ENCODE data around the gene PLEKHD1.

PLEKHD1 gene

DNA sequence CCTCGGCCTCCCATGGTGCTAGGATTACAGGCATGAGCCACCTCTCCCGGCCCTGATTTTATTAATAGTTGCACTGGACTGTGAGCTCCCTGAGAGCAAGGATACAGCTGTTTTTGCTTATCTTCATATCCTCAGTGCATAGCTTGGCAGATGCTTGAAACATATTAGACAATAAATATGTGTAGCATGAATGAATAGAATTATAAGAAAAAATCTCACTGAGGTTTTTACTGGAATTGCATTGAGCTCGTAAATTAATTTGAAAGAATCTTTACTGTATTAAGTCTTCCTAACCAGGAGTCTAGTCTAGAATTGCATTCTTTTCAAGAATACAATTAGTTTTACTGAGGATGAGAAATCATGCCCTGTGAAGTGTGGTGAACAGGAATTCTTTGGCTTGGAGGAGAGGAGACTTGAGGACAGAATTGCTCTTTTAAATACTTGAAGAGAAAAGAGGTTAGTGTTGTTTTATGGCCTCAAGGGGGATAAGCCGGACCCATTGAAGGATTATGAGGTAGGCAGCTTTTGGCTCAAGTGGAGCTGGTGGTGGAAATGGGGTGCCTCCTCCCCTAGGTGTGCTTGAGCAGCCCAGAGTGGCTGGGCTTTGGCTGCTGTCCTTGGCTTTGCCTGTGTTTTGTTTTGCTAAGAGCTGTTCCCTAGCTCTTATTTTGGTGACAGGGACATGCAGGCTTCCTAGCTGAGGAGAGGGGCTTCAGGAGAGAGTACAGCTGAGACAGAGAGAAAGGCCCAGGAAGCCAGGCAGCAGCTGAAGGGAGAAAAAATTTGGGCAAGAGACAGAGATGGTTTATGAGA, 34.0 kb downstream of the PLEKHD1 start:
- no peak for DNase-seq (ENCODE audit: low read depth)

- DNase-seq (ENCODE audit: low read depth), result no peak
Measured at GRCh38 chr14:69519204-69520100, 34.9 kb downstream of the PLEKHD1 start.

- no peak for DNase-seq (ENCODE audit: low read depth)
Measured at GRCh38 chr14:69522026-69522425, 37.5 kb downstream of the PLEKHD1 start.

DNA sequence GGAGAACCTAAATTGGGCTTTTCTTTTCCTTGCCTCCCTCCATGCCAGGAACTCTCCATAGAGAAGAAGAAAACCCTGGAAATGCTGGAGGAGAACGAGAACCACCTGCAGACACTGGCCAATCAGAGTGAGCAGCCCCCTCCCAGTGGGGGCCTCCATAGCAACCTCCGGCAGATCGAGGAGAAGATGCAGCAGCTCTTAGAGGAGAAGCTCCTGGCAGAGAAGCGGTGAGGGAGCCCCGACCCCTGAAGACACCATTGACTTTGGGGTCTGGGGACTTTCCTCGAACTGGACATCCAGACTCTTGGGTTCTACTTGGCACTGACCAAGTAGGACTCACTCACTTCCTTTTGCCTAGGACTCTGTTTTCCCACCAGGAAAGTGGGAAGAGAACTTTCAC, 41.4 kb downstream of the PLEKHD1 start:
- no peak for DNase-seq (ENCODE audit: low read depth)

GRCh38 chr14:69527635-69528034, 43.1 kb downstream of the PLEKHD1 start:
- no peak for DNase-seq (ENCODE audit: low read depth)

DNA sequence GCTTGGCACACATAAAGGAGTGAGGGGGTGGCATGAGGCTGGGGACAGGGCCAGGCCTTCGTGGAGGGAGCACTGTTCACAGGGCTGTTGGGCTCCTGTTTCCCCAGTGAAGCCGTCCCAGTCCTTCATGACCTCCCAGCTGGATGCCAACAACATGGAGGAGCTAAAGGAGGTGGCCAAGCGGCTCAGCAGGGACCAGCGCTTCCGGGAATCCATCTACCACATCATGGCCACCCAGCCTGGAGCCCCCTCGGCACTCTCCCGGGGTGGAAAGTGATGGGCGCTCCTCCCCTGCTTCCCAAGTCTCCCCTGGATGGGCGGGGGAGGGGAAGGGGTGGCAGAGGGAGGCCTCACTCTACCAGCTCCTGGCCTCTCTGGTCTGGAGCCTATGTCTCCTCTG, 43.6 kb downstream of the PLEKHD1 start:
- DNase-seq (ENCODE audit: low read depth), result no peak

GRCh38 chr14:69528930-69529329, 44.4 kb downstream of the PLEKHD1 start:
- DNase-seq (ENCODE audit: low read depth), result no peak

DNA sequence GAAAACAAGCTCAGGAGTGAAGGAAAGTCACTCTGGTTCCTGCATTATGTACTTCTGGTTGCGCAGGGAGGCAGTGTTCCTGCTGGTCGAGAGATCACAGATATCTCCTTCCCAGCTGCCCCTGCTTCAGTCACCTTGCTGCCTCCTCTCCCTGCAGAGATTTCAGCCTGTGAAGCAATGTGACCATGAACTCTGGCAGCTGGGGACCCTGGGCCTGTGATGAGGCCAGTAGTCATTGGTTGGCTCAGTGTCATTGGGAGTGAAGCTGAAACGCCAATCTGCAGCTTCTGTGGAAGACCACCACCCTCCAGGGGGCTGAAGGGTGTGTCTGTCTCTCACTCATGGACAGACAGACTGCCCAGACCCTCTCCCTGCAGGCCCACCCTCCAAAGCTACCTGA, 45.0 kb downstream of the PLEKHD1 start:
- DNase-seq (ENCODE audit: low read depth), result no peak

- no peak for DNase-seq (ENCODE audit: low read depth)
Measured at GRCh38 chr14:69530095-69530494, 45.6 kb downstream of the PLEKHD1 start.

DNA sequence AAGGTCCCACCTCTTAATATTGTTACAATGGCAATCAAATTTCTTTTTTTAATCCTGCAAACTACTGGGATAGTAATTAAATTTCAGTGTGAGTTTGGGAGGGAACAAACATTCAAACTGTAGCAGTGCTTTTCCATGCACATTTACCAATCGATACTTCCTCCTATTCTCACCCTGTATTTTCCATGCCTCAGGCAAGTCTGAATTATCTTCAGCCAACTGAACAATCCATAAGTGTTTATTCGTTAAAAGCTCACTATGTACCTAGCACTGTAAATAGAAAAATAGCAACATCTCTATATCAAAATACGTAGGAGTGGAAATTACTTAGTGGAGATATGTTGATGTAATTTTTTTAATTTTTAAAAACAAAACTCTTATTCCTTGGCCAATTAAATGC, 46.6 kb downstream of the PLEKHD1 start:
- no peak for DNase-seq (ENCODE audit: low read depth)

DNA sequence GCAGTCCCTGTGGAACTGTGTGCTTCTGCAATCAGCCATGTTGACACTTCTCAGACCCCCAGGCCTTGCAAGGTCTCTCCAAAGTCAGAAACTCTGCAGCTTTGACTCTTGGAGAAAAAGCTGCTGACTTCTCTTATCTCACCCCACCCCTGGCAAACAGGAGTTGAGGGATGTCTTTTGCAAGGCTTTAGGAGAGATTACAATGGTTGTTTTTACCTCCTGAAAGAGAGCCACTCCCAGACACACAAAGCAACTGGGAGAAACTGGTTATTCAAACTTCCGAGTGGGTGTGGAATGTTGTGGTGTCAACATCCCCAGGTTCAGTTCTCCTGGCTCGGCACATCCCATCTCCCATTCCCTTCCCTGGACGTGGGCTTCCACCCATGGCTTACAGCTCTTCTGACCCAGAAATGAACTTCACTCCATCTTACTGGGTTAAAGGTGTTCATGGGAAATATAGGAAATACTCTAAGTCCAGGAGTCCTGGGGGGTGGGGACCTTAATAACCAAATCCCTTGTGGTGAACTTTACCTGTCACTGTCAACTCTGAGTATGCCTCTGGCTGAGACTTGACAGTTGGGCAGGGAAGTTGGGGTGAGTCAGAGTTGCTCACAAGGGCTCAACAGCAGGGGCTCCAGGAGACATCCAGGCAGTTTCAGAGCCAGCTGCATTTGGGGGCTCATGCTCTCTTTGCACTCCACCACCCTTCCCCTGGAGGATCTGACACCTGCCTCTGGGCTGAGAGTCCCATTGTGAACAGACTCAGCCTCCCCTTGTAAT, 48.2 kb downstream of the PLEKHD1 start:
- DNase-seq (ENCODE audit: low read depth), result peak; percentile 8

GRCh38 chr14:69535230-69535848, 50.8 kb downstream of the PLEKHD1 start:
- peak; percentile 53 for DNase-seq (ENCODE audit: low read depth)

GRCh38 chr14:69536971-69537370, 52.4 kb downstream of the PLEKHD1 start:
- DNase-seq (ENCODE audit: low read depth), result no peak

DNA sequence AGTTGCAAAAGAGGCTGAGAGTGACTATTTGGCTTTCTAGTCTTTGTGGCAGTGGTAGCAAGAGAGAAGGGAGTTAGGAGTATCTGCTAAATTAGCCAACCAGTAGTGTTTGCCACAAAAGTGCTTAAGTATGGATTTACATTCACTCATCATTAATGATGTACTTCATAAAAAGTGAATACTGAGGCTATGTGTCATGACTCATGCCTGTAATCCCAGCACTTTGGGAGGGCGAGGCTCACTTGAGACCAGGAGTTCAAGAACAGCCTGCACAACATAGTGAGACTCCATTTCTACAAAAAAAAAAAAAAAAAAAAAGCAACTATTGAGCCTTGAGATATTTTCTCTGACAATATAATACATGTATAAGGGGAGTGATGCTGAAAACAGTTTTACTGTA, 53.4 kb downstream of the PLEKHD1 start:
- peak; percentile 11 for DNase-seq (ENCODE audit: low read depth)

DNA sequence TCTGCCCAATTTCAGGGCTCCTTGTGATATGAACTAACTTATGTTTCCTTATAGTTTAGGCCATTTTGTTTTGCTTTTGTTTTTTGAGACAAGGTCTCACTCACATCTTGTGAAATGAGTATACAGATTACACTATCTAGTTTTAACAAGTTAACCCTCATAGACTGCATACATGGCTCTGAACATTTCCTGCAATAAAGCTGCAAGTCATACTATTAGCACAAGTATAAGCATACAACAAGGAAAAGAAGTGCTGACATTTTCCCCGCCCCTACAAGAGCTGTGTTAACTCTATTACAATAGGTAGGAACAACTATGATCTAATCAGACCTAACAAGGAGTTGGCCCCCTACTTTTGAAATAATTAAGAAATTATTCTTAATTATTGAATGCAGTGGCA, 54.2 kb downstream of the PLEKHD1 start:
- DNase-seq (ENCODE audit: low read depth), result no peak

- peak; percentile 76 for DNase-seq (ENCODE audit: low read depth)
Measured at GRCh38 chr14:69539631-69540410, 55.3 kb downstream of the PLEKHD1 start.

DNA sequence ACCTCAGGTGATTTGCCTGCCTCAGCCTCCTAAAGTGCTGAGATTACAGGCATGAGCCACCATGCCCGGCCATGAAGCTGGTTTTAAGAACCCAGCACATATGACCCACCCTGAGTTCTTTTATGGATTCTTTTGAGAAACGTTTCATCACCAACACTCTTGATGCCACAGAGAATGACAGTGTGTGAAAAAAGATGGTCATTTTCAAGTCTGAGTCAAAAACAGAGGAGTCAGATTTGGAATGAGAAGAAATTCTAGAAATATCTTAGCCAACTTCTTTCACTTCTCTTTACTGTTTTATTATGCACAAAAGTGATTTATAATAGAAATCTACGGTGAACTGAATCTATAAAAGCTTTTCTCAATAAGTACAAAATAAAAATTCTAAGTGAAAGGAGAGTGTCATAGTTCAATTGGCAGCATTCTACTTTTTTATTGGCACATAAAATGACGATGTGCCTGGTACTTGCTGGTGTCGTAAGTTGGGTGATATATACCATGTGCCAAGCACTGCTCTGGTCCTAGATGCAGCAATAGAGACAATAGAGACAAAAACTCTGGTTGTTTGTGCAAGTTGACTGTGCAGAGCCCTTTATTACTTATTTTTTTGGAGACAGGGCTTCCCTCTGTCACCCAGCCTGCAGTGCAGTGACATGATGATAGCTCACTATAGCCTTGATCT, 56.3 kb downstream of the PLEKHD1 start:
- DNase-seq (ENCODE audit: low read depth), result no peak

DNA sequence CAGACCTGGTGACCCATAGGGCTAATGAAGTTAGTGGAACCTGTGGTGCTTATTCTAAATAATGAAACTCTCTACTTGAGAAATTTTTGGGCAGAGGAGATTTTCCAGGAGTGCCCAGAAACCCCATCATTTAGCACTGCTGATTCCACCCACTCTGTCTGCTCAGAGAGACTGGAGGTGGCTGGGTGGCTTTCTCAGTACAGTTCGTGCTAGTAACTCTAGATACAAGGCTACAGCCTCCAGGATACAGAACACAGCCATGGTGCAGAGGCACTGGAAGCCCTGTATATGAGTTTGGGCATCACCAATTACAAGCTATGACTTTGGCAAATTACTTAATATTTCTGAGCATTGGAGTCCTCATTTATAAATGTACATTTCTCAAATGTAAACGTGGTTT, 57.8 kb downstream of the PLEKHD1 start:
- no peak for DNase-seq (ENCODE audit: low read depth)

DNA sequence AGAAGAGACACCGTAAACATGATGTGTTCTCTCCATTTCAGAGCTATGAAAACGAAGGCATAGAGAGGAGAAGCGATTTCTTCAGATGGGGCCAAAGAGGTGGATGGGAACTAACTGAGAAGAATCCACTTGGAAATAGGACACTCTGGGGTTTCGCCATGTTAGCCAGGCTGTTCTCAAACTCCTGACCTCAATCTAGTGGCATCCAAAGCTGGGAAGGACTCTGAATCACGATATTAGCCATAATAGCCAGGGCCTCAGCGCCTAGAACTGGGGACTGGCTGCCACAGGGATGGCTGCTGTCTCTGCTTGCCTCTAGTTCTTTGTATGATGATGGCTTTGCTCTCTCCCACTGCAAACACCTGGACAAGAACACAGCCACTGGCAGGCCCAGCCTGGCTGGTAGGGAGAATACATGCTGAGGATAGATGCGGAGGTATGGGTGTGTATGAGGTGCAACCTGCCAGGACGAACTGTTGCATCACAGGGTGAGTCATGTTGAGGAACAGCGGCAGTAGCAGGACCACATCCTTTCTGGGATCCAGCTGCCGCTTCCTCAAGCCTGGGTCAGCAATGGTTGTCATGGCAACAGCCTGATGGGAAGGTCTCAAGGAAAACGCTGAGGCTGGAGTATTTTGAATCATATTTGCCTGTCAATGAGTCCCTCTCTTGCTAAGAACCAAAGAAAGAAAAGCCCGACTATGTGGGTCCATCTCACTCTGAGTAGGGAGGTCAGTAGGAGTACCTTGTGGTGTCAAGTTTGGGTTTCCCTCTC, 59.0 kb downstream of the PLEKHD1 start:
- peak; percentile 96 for DNase-seq (ENCODE audit: low read depth)
